ENCODE measurements around the gene MTURN.

The MTURN gene

GRCh38 chr7:30206942-30207341 lies 72.2 kb downstream of the MTURN start:
- no peak for DNase-seq (ENCODE audit: low read depth)

GRCh38 chr7:30207376-30207775 lies 72.6 kb downstream of the MTURN start:
- DNase-seq (ENCODE audit: low read depth) = no peak

- DNase-seq (ENCODE audit: low read depth) = no peak
Measured at GRCh38 chr7:30209951-30210350, 75.2 kb downstream of the MTURN start.

All from stimulated activated CD4-positive, alpha-beta T cell treated with anti-CD3 and anti-CD28 coated beads, Interleukin-2, amount 100 ng/mL, for 4 hours (primary cell).